Sigmoid colon (tissue), 4 donors: Measurements from ENCODE around the gene AKAP1.

Experiments
- CTCF ChIP-seq, 4 experiments: fragments of 450-650 bp in 3 of 4; fragments of 200-600 bp in 1 of 4; IDR thresholded peaks; one replicate each; pipeline ENCODE4 v1.5.1; 2016 to 2019; ENCODE audit warnings: antibody characterized with exemption in 4 of 4, mild to moderate bottlenecking in 3 of 4, moderate library complexity in 2 of 4
- EP300 ChIP-seq, 4 donors: sonication (generic); formaldehyde crosslinking; IDR thresholded peaks; one replicate each; pipeline ENCODE4 v1.6.1; 2017; ENCODE audit warnings: antibody characterized with exemption in 4 of 4

- TF ChIP-seq CTCF (IDR thresholded peaks at IDR 0.05) (no peak), EP300 (IDR thresholded peaks at IDR 0.05) (no peak)
Measured at GRCh38 chr17:57142925-57143324, 57.9 kb downstream of the AKAP1 start.
